SH-SY5Y (cell line): ENCODE data around the gene AVPR1A.

ENCODE experiments used
- GATA2 ChIP-seq: IDR thresholded peaks from 2 replicates; pipeline ENCODE4 v1.6.1; 2011; ENCODE audit warnings: mild to moderate bottlenecking, low read depth, low read length
- GATA3 ChIP-seq: IDR thresholded peaks from 2 replicates; pipeline ENCODE4 v1.6.1; 2011; ENCODE audit warnings: low read depth, mild to moderate bottlenecking, low read length, moderate library complexity

The AVPR1A gene

GRCh38 chr12:63132201-63132600, 18.8 kb downstream of the AVPR1A start:
- no peak for TF ChIP-seq GATA2
- TF ChIP-seq GATA3 = no peak

DNA sequence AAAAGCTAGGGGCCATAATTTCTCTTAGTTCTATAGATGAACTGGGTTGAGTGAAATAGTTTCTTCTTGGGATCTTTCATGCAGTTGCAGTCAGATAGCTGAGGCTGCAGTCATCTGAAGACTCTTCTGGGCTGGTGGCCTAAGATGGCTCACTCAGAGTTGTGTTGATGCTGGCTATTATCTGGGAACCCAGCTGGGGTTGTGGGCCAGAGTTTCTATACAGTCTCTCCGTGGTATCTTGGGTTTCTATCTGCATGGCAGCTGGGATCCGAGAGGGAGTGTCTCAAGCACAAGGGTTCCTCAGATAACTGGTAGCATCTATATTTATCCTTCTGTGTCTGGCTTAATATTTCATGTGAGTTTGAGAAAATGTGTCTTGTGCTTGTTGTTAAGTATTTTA, 21.1 kb downstream of the AVPR1A start:
- TF ChIP-seq GATA3 (no peak), GATA2 (no peak)

- TF ChIP-seq GATA3 (no peak), GATA2 (no peak)
Measured at GRCh38 chr12:63124778-63125177, 26.2 kb downstream of the AVPR1A start.

DNA sequence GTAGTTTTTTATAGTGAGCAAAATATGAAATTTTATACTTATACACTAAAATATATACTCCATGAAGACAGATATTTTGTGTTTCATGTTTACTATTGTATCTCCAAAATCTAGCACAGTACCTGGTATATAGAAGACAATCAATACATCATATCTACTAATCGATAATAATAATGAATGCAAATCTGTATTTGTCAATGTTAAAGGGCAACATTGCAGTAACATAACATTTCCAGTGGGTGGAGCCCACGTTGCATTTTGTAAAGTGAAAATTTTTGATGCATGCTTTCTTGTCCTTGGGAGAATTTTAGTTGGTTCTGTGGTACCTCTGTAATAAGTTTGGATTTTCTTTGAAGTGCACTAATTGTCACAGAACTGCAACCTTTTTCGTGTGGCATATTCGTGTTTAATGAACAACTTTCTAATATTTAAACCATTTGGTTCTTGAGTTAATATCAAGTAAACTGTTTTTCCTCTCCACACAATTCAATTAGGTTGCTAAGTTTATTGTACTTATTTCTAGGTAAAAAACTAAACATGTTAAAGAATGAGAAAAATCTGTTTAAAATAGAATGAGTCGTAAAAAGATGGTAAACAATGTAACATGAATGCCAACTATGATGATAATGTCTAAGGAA, 47.4 kb downstream of the AVPR1A start:
- no peak for TF ChIP-seq GATA3
- no peak for TF ChIP-seq GATA2

GRCh38 chr12:63101920-63102319, 49.1 kb downstream of the AVPR1A start:
- TF ChIP-seq GATA3 (no peak), GATA2 (no peak)

GRCh38 chr12:63098851-63099250, 52.1 kb downstream of the AVPR1A start:
- TF ChIP-seq GATA2 (no peak), GATA3 (no peak)

DNA sequence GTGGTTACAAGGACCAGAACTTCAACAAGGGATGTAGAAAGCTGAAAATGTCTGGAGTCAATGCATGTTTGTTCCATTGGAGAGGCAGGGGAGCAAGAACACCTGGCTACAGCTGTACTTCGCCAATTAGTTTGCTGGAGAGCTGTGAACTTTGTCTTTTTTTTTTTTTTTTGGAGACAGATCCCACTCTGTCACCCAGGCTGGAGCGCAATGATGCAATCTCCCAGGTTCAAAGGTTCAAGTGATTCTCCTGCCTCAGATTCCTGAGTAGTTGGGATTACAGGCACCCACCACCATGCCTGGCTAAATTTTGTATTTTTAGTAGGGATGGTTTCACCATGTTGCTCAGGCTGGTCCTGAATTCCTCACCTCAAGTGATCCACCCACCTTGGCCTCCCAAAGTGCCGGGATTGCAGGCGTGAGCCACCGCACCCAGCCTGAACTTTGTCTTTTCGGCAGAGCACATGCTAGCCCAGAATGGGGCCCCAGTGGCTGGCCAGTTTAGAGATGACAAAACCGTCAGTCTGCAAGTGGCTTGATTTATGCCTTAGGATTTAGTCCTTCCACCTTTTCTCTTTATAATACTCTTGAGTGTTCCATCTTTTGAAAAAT, 55.5 kb downstream of the AVPR1A start:
- TF ChIP-seq GATA2 (no peak), GATA3 (no peak)

DNA sequence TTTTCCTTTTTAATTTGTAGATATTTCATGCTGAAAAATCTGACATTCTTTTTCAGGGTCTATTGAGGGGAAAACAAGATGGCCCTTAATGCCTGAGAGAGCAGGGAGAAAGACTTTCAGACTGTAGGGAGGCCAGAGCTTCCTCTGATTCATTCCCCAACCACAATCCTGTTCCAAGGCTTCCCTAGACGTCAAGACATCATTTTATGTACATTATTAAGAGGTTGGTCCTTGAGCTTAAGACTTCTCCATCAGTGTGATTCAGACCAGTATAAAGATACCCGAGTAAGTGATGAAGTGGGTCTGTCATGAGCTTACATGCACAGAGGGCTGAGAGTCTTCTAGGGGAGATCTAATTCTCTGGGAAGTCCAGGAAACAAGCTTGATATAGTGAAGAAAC, 57.3 kb downstream of the AVPR1A start:
- no peak for TF ChIP-seq GATA2

- TF ChIP-seq GATA2 (no peak), GATA3 (no peak)
Measured at GRCh38 chr12:63093084-63093483, 57.9 kb downstream of the AVPR1A start.
